SK-N-SH treated with all-trans-retinoic acid at 6 μM for 48 hours (cell line): ENCODE results near the gene ARTN.

Experiments
- ATAC-seq: fragments of 200-7000 bp; cut with Tn5 transposase; 3 replicates; pipeline ENCODE4 v1.9.1; 2020; ENCODE audit warnings: mild to moderate bottlenecking, moderate library complexity
- ARNTL ChIP-seq: fragments of 450-650 bp; formaldehyde crosslinking; IDR thresholded peaks from 2 replicates; pipeline ENCODE4 v1.5.0; 2020; ENCODE audit warnings: low read depth, mild to moderate bottlenecking, moderate library complexity, borderline replicate concordance
- BACH2 ChIP-seq: fragments of 250-450 bp; sonication (Bioruptor Pico); IDR thresholded peaks from 2 replicates; pipeline ENCODE4 v1.9.0; 2021; ENCODE audit warnings: mild to moderate bottlenecking, borderline replicate concordance
- ESRRG ChIP-seq: fragments of 250-450 bp; sonication (Bioruptor Pico); IDR thresholded peaks from 2 replicates; pipeline ENCODE4 v1.6.1; 2021; ENCODE audit warnings: mild to moderate bottlenecking
- GLIS3 ChIP-seq: fragments of 250-450 bp; sonication (Bioruptor Pico); IDR thresholded peaks from 2 replicates; pipeline ENCODE4 v1.5.0; 2020; ENCODE audit warnings: mild to moderate bottlenecking, moderate library complexity
- ISL1 ChIP-seq: fragments of 250-450 bp; sonication (Bioruptor Pico); IDR thresholded peaks from 2 replicates; pipeline ENCODE4 v2.1.2; 2022; ENCODE audit warnings: mild to moderate bottlenecking, moderate library complexity
- OSR1 ChIP-seq: fragments of 250-450 bp; sonication (Bioruptor Pico); IDR thresholded peaks from 2 replicates; pipeline ENCODE4 v1.8.0; 2022; ENCODE audit warnings: moderate library complexity, mild to moderate bottlenecking, inconsistent platforms
- PPARA ChIP-seq: fragments of 250-450 bp; sonication (Bioruptor Pico); IDR thresholded peaks from 2 replicates; pipeline ENCODE4 v1.5.0; 2020; ENCODE audit warnings: mild to moderate bottlenecking, borderline replicate concordance
- RARB ChIP-seq: fragments of 250-450 bp; sonication (Bioruptor Pico); IDR thresholded peaks from 2 replicates; pipeline ENCODE4 v1.8.0; 2021; ENCODE audit warnings: mild to moderate bottlenecking, moderate library complexity
- SNAI2 ChIP-seq: fragments of 250-450 bp; sonication (Bioruptor Pico); IDR thresholded peaks from 2 replicates; pipeline ENCODE4 v1.5.0; 2020; ENCODE audit warnings: mild to moderate bottlenecking, moderate library complexity
- TCF4 ChIP-seq: fragments of 250-450 bp; sonication (Bioruptor Pico); IDR thresholded peaks from 2 replicates; pipeline ENCODE4 v1.8.0; 2021; ENCODE audit warnings: mild to moderate bottlenecking, moderate library complexity, borderline replicate concordance
- TOX ChIP-seq: fragments of 250-450 bp; sonication (Bioruptor Pico); IDR thresholded peaks from 2 replicates; pipeline ENCODE4 v1.8.0; 2021; ENCODE audit warnings: mild to moderate bottlenecking, moderate library complexity, borderline replicate concordance
- ZC3H10 ChIP-seq: fragments of 250-450 bp; sonication (Bioruptor Pico); IDR thresholded peaks from 2 replicates; pipeline ENCODE4 v1.5.1; 2021; ENCODE audit warnings: mild to moderate bottlenecking, moderate library complexity
- ZFP3 ChIP-seq: fragments of 250-450 bp; sonication (Bioruptor Pico); IDR thresholded peaks from 2 replicates; pipeline ENCODE4 v1.5.0; 2020; ENCODE audit warnings: mild to moderate bottlenecking, moderate library complexity
- ZFP30 ChIP-seq: fragments of 450-650 bp; formaldehyde crosslinking; IDR thresholded peaks from 2 replicates; pipeline ENCODE4 v1.5.0; 2022; ENCODE audit warnings: mild to moderate bottlenecking, moderate library complexity
- ZNF565 ChIP-seq: fragments of 450-650 bp; formaldehyde crosslinking; conservative IDR thresholded peaks from 2 replicates; pipeline ENCODE4 v1.5.0; 2020; ENCODE audit warnings: low read depth, mild to moderate bottlenecking, moderate library complexity
- ZNF8 ChIP-seq: fragments of 450-650 bp; formaldehyde crosslinking; IDR thresholded peaks from 2 replicates; pipeline ENCODE4 v1.5.0; 2020; ENCODE audit warnings: mild to moderate bottlenecking, moderate library complexity
- TF ChIP-seq, protein P1 (sequence below): fragments of 250-450 bp; sonication (Bioruptor Pico); IDR thresholded peaks from 2 replicates; pipeline ENCODE4 v1.5.0; 2020; ENCODE audit warnings: mild to moderate bottlenecking, moderate library complexity
- TF ChIP-seq, protein P2 (sequence below): fragments of 250-450 bp; sonication (Bioruptor Pico); IDR thresholded peaks from 2 replicates; pipeline ENCODE4 v1.5.1; 2021; ENCODE audit warnings: mild to moderate bottlenecking, moderate library complexity
- TF ChIP-seq, protein P3 (sequence below): fragments of 250-450 bp; sonication (Bioruptor Pico); IDR thresholded peaks from 2 replicates; pipeline ENCODE4 v1.8.0; 2021; ENCODE audit warnings: low read depth, mild to moderate bottlenecking, moderate library complexity, borderline replicate concordance
- TF ChIP-seq, protein P4 (sequence below): fragments of 250-450 bp; sonication (Bioruptor Pico); IDR thresholded peaks from 2 replicates; pipeline ENCODE4 v1.8.0; 2020; ENCODE audit warnings: mild to moderate bottlenecking, moderate library complexity, borderline replicate concordance
- TF ChIP-seq, protein P5 (sequence below): fragments of 250-450 bp; sonication (Bioruptor Pico); IDR thresholded peaks from 2 replicates; pipeline ENCODE4 v1.5.1; 2020; ENCODE audit warnings: low read depth, mild to moderate bottlenecking, moderate library complexity

ARTN gene

DNA sequence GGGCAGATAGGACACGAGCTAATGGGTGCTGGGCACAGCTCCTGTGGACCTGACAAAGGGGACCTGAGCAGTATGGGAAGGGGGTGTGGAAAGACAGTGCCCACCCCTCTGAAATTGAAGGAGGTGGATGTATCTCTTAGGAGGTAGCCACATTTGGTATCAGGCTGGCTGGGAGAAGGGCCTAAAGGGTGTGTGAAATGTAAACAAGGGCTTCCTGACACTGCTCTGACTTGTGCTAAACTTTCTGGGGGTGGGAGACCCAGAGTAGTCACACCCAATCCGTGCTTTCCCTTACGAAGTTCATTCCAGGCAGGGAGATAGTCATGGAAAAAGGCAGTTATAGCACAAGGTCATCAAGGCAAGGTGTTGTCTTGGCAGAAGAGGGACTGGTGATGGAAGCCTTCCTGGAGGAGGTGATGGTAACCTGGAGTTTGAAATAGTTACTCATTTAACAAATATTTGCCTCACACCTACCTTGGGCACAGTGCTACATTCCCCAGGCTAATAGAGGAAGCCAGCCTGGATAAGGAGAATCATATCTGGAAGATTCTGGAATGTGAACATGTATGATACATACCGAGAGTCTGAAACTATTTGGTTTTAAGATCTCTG is 52.5 kb downstream of the ARTN start:
- no peak for TF ChIP-seq SNAI2 (CRISPR knock-in tag)
- no peak for TF ChIP-seq ZNF8 (CRISPR knock-in tag)
- TF ChIP-seq, protein P1, sequence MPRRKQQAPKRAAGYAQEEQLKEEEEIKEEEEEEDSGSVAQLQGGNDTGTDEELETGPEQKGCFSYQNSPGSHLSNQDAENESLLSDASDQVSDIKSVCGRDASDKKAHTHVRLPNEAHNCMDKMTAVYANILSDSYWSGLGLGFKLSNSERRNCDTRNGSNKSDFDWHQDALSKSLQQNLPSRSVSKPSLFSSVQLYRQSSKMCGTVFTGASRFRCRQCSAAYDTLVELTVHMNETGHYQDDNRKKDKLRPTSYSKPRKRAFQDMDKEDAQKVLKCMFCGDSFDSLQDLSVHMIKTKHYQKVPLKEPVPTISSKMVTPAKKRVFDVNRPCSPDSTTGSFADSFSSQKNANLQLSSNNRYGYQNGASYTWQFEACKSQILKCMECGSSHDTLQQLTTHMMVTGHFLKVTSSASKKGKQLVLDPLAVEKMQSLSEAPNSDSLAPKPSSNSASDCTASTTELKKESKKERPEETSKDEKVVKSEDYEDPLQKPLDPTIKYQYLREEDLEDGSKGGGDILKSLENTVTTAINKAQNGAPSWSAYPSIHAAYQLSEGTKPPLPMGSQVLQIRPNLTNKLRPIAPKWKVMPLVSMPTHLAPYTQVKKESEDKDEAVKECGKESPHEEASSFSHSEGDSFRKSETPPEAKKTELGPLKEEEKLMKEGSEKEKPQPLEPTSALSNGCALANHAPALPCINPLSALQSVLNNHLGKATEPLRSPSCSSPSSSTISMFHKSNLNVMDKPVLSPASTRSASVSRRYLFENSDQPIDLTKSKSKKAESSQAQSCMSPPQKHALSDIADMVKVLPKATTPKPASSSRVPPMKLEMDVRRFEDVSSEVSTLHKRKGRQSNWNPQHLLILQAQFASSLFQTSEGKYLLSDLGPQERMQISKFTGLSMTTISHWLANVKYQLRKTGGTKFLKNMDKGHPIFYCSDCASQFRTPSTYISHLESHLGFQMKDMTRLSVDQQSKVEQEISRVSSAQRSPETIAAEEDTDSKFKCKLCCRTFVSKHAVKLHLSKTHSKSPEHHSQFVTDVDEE (CRISPR knock-in tag), result no peak
- TF ChIP-seq ZNF565 (CRISPR knock-in tag), result no peak
- no peak for TF ChIP-seq TCF4 (CRISPR knock-in tag)
- TF ChIP-seq, protein P2, sequence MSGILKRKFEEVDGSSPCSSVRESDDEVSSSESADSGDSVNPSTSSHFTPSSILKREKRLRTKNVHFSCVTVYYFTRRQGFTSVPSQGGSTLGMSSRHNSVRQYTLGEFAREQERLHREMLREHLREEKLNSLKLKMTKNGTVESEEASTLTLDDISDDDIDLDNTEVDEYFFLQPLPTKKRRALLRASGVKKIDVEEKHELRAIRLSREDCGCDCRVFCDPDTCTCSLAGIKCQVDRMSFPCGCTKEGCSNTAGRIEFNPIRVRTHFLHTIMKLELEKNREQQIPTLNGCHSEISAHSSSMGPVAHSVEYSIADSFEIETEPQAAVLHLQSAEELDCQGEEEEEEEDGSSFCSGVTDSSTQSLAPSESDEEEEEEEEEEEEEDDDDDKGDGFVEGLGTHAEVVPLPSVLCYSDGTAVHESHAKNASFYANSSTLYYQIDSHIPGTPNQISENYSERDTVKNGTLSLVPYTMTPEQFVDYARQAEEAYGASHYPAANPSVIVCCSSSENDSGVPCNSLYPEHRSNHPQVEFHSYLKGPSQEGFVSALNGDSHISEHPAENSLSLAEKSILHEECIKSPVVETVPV, result no peak
- TF ChIP-seq ZC3H10, result no peak
- no peak for TF ChIP-seq TOX
- TF ChIP-seq PPARA (CRISPR knock-in tag), result no peak
- TF ChIP-seq ZFP3 (CRISPR knock-in tag), result no peak
- no peak for TF ChIP-seq RARB
- no peak for TF ChIP-seq BACH2 (CRISPR knock-in tag)
- TF ChIP-seq ARNTL (CRISPR knock-in tag), result no peak
- no peak for TF ChIP-seq ESRRG
- TF ChIP-seq, protein P3, sequence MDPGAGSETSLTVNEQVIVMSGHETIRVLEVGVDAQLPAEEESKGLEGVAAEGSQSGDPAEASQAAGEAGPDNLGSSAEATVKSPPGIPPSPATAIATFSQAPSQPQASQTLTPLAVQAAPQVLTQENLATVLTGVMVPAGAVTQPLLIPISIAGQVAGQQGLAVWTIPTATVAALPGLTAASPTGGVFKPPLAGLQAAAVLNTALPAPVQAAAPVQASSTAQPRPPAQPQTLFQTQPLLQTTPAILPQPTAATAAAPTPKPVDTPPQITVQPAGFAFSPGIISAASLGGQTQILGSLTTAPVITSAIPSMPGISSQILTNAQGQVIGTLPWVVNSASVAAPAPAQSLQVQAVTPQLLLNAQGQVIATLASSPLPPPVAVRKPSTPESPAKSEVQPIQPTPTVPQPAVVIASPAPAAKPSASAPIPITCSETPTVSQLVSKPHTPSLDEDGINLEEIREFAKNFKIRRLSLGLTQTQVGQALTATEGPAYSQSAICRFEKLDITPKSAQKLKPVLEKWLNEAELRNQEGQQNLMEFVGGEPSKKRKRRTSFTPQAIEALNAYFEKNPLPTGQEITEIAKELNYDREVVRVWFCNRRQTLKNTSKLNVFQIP (CRISPR knock-in tag), result no peak
- TF ChIP-seq ISL1, result no peak
- TF ChIP-seq ZFP30 (CRISPR knock-in tag), result no peak
- TF ChIP-seq, protein P4, sequence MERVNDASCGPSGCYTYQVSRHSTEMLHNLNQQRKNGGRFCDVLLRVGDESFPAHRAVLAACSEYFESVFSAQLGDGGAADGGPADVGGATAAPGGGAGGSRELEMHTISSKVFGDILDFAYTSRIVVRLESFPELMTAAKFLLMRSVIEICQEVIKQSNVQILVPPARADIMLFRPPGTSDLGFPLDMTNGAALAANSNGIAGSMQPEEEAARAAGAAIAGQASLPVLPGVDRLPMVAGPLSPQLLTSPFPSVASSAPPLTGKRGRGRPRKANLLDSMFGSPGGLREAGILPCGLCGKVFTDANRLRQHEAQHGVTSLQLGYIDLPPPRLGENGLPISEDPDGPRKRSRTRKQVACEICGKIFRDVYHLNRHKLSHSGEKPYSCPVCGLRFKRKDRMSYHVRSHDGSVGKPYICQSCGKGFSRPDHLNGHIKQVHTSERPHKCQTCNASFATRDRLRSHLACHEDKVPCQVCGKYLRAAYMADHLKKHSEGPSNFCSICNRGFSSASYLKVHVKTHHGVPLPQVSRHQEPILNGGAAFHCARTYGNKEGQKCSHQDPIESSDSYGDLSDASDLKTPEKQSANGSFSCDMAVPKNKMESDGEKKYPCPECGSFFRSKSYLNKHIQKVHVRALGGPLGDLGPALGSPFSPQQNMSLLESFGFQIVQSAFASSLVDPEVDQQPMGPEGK (CRISPR knock-in tag), result no peak
- no peak for ATAC-seq

DNA sequence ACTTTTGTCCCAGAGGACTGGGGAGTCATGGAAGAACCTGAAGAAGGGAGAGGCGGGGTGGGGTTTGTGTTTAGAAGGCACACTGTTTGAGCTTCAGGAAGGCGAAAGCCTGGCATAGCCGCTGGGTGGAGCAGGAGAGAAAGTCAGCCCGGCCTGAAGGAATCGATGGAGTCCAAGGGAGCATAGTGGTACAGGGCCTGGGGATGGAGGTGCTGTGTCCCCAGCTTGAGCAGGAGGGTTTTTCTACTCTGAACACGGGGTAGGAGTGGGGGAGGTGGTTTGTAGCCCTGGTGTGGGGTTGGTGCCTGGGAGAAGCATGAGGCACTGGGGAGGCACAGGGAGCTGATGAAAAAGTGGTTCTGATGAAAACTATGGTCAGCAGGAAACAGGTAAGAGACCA is 53.1 kb downstream of the ARTN start:
- TF ChIP-seq GLIS3 (CRISPR knock-in tag), result no peak
- TF ChIP-seq ESRRG, result no peak
- no peak for TF ChIP-seq ZNF8 (CRISPR knock-in tag)
- TF ChIP-seq, protein P3 (CRISPR knock-in tag), result no peak
- TF ChIP-seq ZC3H10, result no peak
- TF ChIP-seq TCF4 (CRISPR knock-in tag), result no peak
- no peak for TF ChIP-seq OSR1
- no peak for TF ChIP-seq RARB
- TF ChIP-seq ZFP3 (CRISPR knock-in tag), result no peak
- TF ChIP-seq, protein P5, sequence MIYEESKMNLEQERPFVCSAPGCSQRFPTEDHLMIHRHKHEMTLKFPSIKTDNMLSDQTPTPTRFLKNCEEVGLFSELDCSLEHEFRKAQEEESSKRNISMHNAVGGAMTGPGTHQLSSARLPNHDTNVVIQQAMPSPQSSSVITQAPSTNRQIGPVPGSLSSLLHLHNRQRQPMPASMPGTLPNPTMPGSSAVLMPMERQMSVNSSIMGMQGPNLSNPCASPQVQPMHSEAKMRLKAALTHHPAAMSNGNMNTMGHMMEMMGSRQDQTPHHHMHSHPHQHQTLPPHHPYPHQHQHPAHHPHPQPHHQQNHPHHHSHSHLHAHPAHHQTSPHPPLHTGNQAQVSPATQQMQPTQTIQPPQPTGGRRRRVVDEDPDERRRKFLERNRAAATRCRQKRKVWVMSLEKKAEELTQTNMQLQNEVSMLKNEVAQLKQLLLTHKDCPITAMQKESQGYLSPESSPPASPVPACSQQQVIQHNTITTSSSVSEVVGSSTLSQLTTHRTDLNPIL (CRISPR knock-in tag), result no peak
- TF ChIP-seq, protein P1 (CRISPR knock-in tag), result no peak
- no peak for TF ChIP-seq ARNTL (CRISPR knock-in tag)
- no peak for TF ChIP-seq ISL1
- TF ChIP-seq SNAI2 (CRISPR knock-in tag), result no peak
- TF ChIP-seq, all 23 proteins: peak for 0
- ATAC-seq, result no peak
